Neural cell (in vitro differentiated cells): ENCODE results near the gene NCS1. TPM values are rescaled to one million over a fixed set of nuclear protein-coding genes. Genes with fewer than 3 reads are reported as not detected.

Source experiments
- H2AFZ ChIP-seq: fragments of 200-600, 300-800 bp; sonication (generic), shearing (Covaris generic); 2 replicates; pipeline ENCODE4 v1.6.0; 2014; ENCODE audit warnings: low read depth, mild to moderate bottlenecking, antibody characterized with exemption, low read length, moderate library complexity
- H3F3A ChIP-seq: fragments of 200-600 bp; shearing (Covaris generic); 2 replicates; pipeline ENCODE4 v1.6.1; 2016; ENCODE audit warnings: mild to moderate bottlenecking, moderate library complexity, mixed read lengths, antibody characterized with exemption, low read length; ENCODE audit not compliant: insufficient read depth, poor library complexity, severe bottlenecking
- H3K27ac ChIP-seq: fragments of 200-600, 300-800 bp; sonication (generic), shearing (Covaris generic); 2 replicates; pipeline ENCODE4 v1.5.1; 2014; ENCODE audit warnings: mild to moderate bottlenecking, low read length, moderate library complexity
- H3K27me3 ChIP-seq: fragments of 300-800, 200-600 bp; sonication (generic), shearing (Covaris generic); 2 replicates; pipeline ENCODE4 v1.6.0; 2014; ENCODE audit warnings: mild to moderate bottlenecking, low read depth, low read length, moderate library complexity; ENCODE audit not compliant: insufficient read depth
- H3K36me3 ChIP-seq: fragments of 300-800, 200-600 bp; sonication (generic), shearing (Covaris generic); 2 replicates; pipeline ENCODE4 v1.5.1; 2014; ENCODE audit warnings: mild to moderate bottlenecking, antibody characterized with exemption, low read length, moderate library complexity; ENCODE audit not compliant: insufficient read depth
- H3K4me2 ChIP-seq: fragments of 300-800, 200-600 bp; sonication (generic), shearing (Covaris generic); 2 replicates; pipeline ENCODE4 v1.6.0; 2014; ENCODE audit warnings: mild to moderate bottlenecking, low read length
- H3K4me3 ChIP-seq: fragments of 300-800, 200-600 bp; sonication (generic), shearing (Covaris generic); 2 replicates; pipeline ENCODE4 v1.5.1; 2014; ENCODE audit warnings: mild to moderate bottlenecking, low read length, moderate library complexity
- H3K79me2 ChIP-seq: fragments of 200-600 bp; shearing (Covaris generic); replicated peaks from 2 replicates; pipeline ENCODE4 v1.6.0; 2014; ENCODE audit warnings: mild to moderate bottlenecking, low read length, moderate library complexity; ENCODE audit not compliant: insufficient read depth
- H3K9ac ChIP-seq: fragments of 300-800, 200-600 bp; sonication (generic), shearing (Covaris generic); 2 replicates; pipeline ENCODE4 v1.6.1; 2016; ENCODE audit warnings: mild to moderate bottlenecking, low read length, mixed read lengths
- H3K9me2 ChIP-seq: fragments of 200-600 bp; shearing (Covaris generic); 2 replicates; pipeline ENCODE4 v1.6.1; 2016; ENCODE audit warnings: mild to moderate bottlenecking, low read length, mixed read lengths; ENCODE audit not compliant: insufficient read depth
- H3K9me3 ChIP-seq: fragments of 200-600, 300-800 bp; sonication (generic), shearing (Covaris generic); 2 replicates; pipeline ENCODE4 v1.6.1; 2016; ENCODE audit warnings: mild to moderate bottlenecking, mixed run types, low read length, moderate library complexity, mixed read lengths
- H4K20me1 ChIP-seq: fragments of 200-600 bp; shearing (Covaris generic); 2 replicates; pipeline ENCODE4 v1.6.1; 2016; ENCODE audit warnings: mild to moderate bottlenecking, mixed run types; ENCODE audit not compliant: insufficient read depth
- CTCF ChIP-seq: fragments of 450-650 bp; IDR thresholded peaks from 2 replicates; pipeline ENCODE4 v1.5.1; 2014; ENCODE audit warnings: antibody characterized with exemption, mild to moderate bottlenecking, moderate library complexity; ENCODE audit not compliant: poor library complexity, severe bottlenecking
- EP300 ChIP-seq: fragments of 450-650 bp; conservative IDR thresholded peaks from 2 replicates; pipeline ENCODE4 v1.6.1; 2014; ENCODE audit warnings: antibody characterized with exemption, mild to moderate bottlenecking, moderate library complexity; ENCODE audit not compliant: poor library complexity, severe bottlenecking
- EZH2 ChIP-seq: fragments of 200-600, 300-800 bp; shearing (Covaris generic), sonication (generic); IDR thresholded peaks from 2 replicates; pipeline ENCODE4 v1.6.1; 2014; ENCODE audit warnings: antibody characterized with exemption, low read length, borderline replicate concordance, mild to moderate bottlenecking; ENCODE audit not compliant: insufficient read depth, poor library complexity, severe bottlenecking
- MXI1 ChIP-seq: fragments of 450-650 bp; conservative IDR thresholded peaks from 2 replicates; pipeline ENCODE4 v1.6.1; 2014; ENCODE audit warnings: antibody characterized with exemption, mild to moderate bottlenecking; ENCODE audit not compliant: poor library complexity, severe bottlenecking
- POLR2AphosphoS5 ChIP-seq: IDR thresholded peaks from 2 replicates; pipeline ENCODE4 v1.6.1; 2012
- RAD21 ChIP-seq: fragments of 450-650 bp; conservative IDR thresholded peaks from 2 replicates; pipeline ENCODE4 v1.6.1; 2014; ENCODE audit warnings: antibody characterized with exemption, mild to moderate bottlenecking, moderate library complexity
- REST ChIP-seq: IDR thresholded peaks from 2 replicates; pipeline ENCODE4 v1.6.1; 2012; ENCODE audit warnings: borderline replicate concordance
- SMC3 ChIP-seq: fragments of 450-650 bp; conservative IDR thresholded peaks from 2 replicates; pipeline ENCODE4 v1.6.1; 2014; ENCODE audit warnings: antibody characterized with exemption, mild to moderate bottlenecking, moderate library complexity; ENCODE audit not compliant: poor library complexity
- TAF1 ChIP-seq: IDR thresholded peaks from 2 replicates; pipeline ENCODE4 v1.6.1; 2012; ENCODE audit warnings: low read depth
- polyA plus RNA-seq: library from polyadenylated mRNA; depleted of rRNA; stranded (reverse); fragments of >200 nt; gene quantifications from 2 replicates; pipeline ENCODE4 v1.2.3, GENCODE V29; 2014

Gene NCS1
- polyA plus RNA-seq, 1 donor from 2014 or later: 73.3 TPM

GRCh38 chr9:130197386-130197785 is 25.2 kb downstream of the NCS1 start:
- Histone ChIP-seq H3K79me2 (peaks cover 10% of the 10 kb centered on the region), H3K36me3 (no peaks in the 10 kb centered on the region), H3K9me2 (no peaks in the 10 kb centered on the region), H3K27ac (no peak overlapping the region), H4K20me1 (peaks cover 19% of the 10 kb centered on the region), H3K27me3 (no peaks in the 10 kb centered on the region), H3F3A (no peaks in the 10 kb centered on the region), H3K9me3 (no peaks in the 10 kb centered on the region), H2AFZ (no peak overlapping the region), H3K4me3 (no peak overlapping the region), H3K9ac (no peak overlapping the region), H3K4me2 (no peak overlapping the region)
- TF ChIP-seq EP300 (no peak), SMC3 (no peak), RAD21 (no peak), MXI1 (no peak), REST (no peak), POLR2AphosphoS5 (no peak), CTCF (no peak), TAF1 (no peak), EZH2 (no peak)

DNA sequence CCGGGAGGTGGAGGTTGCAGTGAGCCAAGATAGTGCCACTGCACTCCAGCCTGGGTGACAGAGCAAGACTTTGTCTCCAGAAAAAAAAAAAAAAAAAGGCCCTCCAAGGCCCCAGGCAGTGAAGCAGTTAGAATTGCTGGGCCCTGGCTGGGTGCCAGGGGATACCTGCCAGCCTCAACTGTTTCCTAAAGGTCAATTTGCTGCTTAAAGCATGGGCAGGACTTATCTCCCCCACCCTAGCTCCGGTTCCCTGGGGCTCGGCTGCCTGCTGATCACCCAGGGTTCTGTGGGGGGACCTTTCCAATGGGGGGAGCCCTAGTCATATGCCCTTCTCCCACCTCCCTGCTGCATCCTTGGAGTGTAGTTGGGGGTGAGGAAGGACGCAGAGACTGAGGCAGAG is 25.7 kb downstream of the NCS1 start:
- no peaks in the 10 kb centered on the region for H3K9me3 ChIP-seq
- H3K9ac ChIP-seq: no peak overlapping the region
- H4K20me1 ChIP-seq: peaks cover 19% of the 10 kb centered on the region
- TF ChIP-seq CTCF (no peak), REST (no peak), TAF1 (no peak), SMC3 (no peak), EZH2 (no peak), POLR2AphosphoS5 (no peak), RAD21 (no peak), MXI1 (no peak), EP300 (no peak)
- H3F3A ChIP-seq: no peaks in the 10 kb centered on the region
- no peaks in the 10 kb centered on the region for H3K27me3 ChIP-seq
- H3K36me3 ChIP-seq: no peaks in the 10 kb centered on the region
- H3K4me2 ChIP-seq: no peak overlapping the region
- no peak overlapping the region for H3K27ac ChIP-seq
- H2AFZ ChIP-seq: no peak overlapping the region
- peaks cover 10% of the 10 kb centered on the region for H3K79me2 ChIP-seq
- H3K9me2 ChIP-seq: no peaks in the 10 kb centered on the region
- H3K4me3 ChIP-seq: no peak overlapping the region
